Measurements from ENCODE around the gene ABHD16A.
A peak's percentile ranks its signal among the peaks of the same experiment; 100 is the strongest.

Gene ABHD16A

GRCh38 chr6:31660381-31661261, 42.5 kb downstream of the ABHD16A start, which contains the start of gene C6orf47:
C6orf47 (minus strand) TSS chr6:31660778; CDS start chr6:31659947, 831 bp downstream.
- peak; percentile 70 for DNase-seq

DNA sequence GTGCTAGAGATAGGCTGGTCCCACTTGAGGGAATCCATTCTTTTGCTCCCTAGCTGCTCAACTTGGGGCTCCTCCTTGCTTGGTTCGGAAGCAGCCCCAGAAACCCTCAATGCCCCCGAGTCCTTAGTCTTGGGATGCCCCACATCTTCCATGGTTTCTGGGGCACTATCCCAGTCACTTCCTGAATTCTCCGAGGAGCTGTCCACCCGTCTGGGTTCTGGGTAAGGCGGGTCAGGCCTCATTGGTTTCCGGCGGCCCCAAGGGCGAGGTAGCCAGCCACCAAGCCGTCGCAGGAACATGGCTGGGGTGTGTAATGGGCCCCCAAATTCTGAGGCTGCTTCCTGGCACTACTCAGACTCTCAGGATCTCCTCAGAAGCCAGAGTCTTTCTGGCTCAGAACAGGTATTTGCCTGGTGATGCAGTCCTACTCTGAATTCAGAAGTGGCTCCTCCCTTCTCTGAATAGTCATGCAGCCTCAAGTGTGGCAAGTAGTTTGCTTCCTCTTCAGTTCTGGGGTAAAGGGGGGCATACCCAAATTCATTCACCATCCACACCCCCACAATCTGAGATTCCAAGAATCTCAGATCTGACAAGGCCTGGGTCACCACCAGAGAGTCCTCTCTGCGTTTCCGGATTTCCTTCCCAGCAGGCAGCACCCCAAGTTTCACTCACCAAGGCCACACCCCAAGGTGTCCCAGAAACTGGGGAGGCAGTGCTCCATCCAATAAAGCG, 43.3 kb downstream of the ABHD16A start:
- no peak for DNase-seq

- DNase-seq: no peak
Observed at GRCh38 chr6:31658983-31659648, 44.0 kb downstream of the ABHD16A start.

- DNase-seq: no peak
Observed at GRCh38 chr6:31658158-31658688, 44.9 kb downstream of the ABHD16A start.

- DNase-seq: no peak
Observed at GRCh38 chr6:31657406-31658157, 45.5 kb downstream of the ABHD16A start.

DNA sequence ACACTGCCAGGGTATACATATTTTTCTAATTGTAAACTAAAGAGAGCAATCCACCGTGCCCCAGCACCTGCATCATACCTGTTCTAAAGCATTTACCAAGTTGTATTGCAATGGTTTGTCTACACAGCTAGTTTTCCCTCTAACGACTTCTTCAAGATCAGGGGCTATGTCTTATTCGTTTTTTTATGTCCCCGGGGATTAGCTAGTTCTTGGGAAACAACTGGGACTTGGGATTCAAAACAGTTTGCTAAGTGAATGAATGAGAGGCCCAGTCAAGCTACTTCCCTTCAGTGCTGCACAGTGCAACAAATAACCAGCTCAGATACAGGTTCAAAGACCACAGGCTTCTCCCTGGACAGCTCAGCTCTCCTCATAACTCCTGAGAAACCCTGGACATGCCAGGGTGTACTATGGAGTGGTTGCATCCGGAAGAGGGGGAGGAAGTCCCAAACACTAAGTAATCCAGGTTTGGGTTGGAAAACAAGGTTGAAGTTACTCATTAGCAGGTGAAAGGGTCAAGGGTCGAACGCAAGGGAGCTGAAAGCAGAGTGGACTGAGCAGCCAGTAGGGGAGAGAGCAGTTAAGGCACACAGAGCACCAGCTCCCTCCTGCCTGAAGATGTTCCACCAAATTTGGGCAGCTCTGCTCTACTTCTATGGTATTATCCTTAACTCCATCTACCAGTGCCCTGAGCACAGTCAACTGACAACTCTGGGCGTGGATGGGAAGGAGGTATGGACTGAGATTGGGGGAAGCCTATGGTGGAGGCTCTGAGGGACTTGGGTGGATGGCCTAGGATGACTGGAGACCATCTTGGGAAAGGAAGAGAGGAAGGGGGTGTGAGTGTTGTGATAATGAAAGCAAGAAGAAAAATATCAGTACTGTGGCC, 47.5 kb downstream of the ABHD16A start, which contains the start of gene APOM:
APOM (plus strand) TSS at position 546 of the 889 bp plus-strand sequence; CDS start at position 619, 73 bp downstream.
- DNase-seq: no peak

DNA sequence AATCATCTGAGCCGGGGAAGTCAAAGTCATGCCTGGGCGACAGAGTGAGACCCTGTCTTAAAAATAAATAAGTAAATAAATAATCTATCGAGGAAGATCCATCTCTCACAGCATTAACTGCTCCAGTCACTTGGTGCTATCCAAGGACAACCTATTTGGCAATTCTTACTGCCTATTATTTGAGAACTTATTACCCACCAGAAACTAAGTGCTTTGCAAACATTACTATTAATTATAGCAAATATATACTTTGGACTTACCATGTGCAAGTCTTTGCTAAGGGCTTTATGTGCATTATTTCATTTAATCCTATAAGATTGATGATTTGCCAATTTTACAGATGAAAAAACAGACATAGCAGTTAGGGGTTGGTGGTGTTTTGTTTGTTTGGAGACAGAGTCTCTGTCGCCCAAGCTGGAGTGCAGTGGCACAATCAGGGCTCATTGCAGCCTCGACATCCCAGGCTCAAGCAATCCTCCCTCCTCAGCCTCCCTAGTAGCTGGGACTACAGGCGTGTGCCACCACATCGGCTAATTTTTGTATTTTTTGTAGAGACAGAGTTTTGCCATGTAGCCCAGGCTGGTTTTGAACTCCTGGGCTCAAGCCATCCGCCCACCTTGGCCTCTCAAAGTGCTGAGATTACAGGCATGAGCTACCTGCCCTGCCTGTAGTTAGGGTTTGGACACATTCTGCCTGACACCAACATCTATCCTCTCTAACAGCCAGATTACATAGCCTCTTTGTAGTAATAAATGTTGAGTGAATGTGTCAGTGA, 48.4 kb downstream of the ABHD16A start:
- DNase-seq: no peak

DNA sequence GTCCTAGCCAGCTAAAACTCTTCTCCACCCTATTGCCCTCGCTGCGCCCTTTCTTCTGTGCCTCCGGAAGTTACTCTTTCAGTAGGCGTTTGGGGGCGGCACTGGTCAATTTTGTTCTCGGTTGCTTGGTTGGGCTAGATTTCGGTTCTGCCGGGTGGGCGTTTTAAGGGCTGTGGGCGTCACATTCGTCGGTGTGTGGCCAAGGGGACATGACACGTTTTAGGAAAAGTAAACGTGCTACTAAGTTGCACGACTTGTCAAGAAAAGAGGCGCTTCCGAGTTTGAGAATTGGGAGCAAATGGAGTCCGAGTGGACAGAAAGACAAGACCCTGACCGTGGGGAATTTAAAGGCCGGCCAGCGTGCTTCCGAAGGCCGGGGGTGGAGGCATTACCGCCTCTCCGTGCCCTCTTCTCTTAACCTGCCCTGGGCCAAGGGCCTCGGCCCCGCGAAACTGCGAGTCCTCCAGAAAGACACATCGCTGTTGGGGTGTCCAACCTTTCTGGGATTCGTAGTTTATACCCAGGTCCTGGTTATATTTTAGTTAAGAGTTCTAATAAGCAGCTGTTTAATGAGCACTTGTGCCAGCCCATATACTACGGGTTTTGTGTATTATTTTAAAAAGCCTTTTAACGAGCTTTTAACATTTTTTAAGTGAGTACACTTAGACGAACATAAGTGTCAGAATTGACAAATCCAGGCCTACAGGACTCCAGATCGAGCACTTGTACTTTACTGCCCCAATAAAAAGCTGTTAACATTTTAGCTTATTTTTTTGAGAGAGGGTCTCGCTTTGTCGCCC, 50.0 kb downstream of the ABHD16A start:
- DNase-seq: peak; percentile 94

- no peak for DNase-seq
Observed at GRCh38 chr6:31651602-31652191, 51.4 kb downstream of the ABHD16A start.

DNA sequence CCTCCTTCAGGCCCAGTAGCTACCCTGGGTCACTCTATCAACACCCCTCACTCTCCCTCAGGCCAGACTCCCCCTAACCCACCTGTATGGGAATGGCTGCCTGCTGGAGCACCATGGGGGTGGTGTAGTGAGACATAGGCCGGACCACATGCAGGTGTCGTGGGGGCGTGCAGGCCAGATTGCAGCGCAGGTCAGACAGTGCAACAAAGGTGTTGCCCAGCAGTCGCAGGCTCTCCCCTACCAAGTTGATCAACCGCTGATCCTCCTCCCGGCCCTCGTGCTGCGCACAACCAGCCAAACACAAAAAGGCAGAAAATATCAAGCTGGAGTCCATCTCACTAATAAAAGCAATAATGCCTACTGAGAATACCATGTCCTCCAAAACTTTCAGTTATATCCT, 57.8 kb downstream of the ABHD16A start:
- no peak for DNase-seq

DNA sequence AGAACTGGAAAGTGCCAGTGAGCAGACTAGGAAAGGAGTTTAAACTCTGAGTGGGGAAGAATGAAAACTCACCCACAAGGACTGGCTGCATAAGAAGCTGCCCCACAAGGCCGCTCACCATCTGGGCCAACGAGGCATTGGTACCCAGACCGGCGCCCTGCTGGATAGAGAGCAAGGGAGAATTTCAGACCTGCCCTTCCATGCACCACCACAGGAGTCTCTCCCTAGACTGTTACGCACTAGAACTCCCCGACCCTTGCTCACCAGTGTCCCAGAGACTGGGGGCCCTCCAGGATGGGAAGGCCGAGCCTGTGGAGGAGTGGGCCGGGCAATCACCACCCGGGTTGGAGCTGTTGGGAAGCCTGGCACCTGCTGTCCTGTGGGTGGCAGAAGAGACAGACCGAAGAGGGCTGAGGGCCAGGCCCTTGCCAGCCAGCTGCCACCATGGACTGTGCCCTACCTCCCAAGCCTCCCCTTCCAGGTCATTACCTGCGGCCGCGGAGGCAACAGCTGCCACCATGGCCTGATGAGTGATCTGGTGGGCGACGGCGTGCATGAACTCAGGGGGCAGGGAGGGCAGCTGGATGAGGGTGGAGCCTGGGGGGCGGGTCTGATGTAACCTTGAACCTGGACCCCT, 59.2 kb downstream of the ABHD16A start:
- no peak for DNase-seq

DNA sequence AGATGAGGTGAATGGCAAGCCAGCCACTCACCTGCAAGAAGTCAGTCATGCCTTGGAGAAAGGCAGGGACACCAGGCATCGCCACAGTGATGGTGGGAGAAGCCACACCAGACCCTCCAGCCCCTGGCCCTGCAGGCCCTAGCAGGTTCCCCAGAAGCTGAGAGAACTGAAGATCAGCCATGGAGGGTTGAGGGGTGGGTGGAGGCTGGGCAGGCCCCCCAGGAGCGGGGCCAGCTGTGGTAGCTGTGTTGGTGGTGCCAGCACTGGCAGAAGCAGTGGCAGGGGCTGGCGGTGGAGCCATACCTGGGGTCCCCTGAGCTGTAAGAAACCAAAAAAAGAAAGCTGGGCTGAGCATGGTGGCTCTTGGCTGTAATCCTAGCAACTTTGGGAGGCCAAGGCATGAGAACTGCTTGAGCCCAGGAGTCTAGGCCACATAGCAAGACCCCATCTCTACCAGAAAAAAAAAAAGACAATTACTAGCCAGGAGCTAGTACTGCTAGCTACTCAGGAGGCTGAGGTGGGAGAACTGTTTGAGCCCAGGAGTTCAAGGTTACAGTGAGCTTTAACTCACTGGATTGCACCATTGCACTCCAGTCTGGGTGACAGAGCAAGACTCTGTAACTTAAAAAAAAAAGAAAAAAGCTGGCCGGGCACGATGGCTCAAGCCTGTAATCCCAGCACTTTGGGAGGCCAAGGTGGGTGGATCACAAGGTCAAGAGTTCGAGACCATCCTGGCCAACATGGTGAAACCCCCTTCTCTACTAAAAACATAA, 60.1 kb downstream of the ABHD16A start:
- DNase-seq: no peak

DNA sequence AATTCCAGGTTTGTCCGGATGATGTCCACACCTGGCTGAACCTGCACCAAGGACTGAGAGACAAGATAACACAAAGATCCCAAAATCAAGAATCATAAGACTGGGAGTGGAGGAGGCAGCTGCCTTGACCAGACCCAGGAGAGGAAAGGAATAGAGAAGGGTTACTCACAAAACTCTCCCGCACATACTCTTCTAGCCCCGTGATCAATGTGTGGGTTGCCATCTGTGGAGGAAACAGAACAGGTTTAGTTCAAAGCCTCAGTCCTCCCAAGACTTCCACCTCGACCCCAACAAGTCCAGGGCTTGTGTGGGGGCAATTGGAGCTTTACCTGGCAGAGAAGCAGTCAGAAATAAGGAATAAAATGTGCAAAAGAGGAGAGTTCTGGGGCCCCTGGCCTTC, 61.8 kb downstream of the ABHD16A start:
- DNase-seq: no peak

- DNase-seq: no peak
Observed at GRCh38 chr6:31640612-31641011, 62.5 kb downstream of the ABHD16A start.

DNA sequence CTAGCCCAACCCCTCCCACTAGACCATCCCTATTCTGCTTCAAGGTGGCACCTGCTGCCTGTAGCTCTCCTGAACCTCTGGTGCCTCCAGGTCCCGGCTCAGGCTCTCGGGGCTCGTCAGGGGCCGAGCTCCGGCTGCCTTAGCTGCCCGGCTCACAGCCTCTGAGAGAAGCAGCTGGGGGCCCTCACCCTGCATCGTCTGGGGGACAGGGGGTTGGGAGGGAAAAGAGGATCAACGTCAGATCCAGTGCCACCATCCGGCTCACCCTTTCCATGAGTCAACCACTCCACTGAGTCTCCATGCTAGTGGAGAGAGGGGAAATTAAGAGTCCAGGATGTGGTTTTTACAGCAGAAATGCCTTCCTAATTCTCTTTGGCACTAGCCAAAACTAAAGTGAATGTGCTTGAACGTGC, 63.7 kb downstream of the ABHD16A start:
- DNase-seq: no peak

DNA sequence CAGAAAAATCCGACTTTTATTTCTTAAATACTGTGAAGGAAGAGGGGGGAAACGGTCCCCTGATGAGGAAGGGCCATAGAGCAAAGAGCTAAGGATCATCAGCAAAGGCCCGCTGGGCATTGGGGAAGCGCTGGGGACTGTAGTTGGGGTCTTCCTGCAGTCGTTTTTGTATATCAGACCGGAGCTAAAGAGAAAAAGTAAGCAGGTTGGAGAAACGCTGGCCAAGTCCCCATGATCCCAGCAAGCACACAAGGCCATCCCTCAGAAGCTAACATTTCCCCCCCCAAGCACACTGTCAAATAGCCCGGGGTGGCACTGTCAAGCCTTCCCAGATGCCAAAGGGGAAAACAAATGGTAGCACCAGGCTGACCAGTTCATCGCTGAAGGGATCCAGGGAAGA, 64.1 kb downstream of the ABHD16A start:
- no peak for DNase-seq

Measured in GDM1 (cell line).